Panc1 (cell line): Measurements from ENCODE around the gene ERC2. TPM values are rescaled to one million over a fixed set of nuclear protein-coding genes. Genes with fewer than 3 reads are reported as not detected.

Experiments
- ATAC-seq: fragments of 200-7000 bp; cut with Tn5 transposase; 2 replicates; pipeline ENCODE4 v1.9.1; 2020; ENCODE audit warnings: mild to moderate bottlenecking, moderate library complexity
- BruUV-seq: library from RNA; stranded (reverse); fragments of 400-500 nt; replicated peaks from 2 replicates; lab custom pipeline; 2021; lab: Mats Ljungman, UMichigan
- CTCF ChIA-PET: fragments of 300-600 bp; sonication (Branson Sonifier 250); formaldehyde crosslinking; loops from one replicate; lab custom pipeline; 2022; ENCODE audit warnings: antibody characterized with exemption; lab: Charles Lee
- POLR2A ChIA-PET: fragments of 300-600 bp; sonication (Branson Sonifier 250); formaldehyde crosslinking; loops from one replicate; lab custom pipeline; 2022; ENCODE audit warnings: antibody characterized with exemption; lab: Charles Lee
- DNase-seq: peaks from one replicate; pipeline ENCODE4 v3.0.0-alpha.2; 2010; ENCODE audit warnings: low read depth, low spot score
- H3K27ac ChIP-seq: 2 replicates; pipeline ENCODE4 v1.5.1; 2011; ENCODE audit warnings: mild to moderate bottlenecking, low read length, inconsistent platforms
- H3K27me3 ChIP-seq: fragments of 200-500 bp; sonication (Bioruptor generic); 2 replicates; pipeline ENCODE4 v1.6.0; 2014; ENCODE audit warnings: low read length, inconsistent platforms; ENCODE audit not compliant: control insufficient read depth, insufficient read depth
- H3K36me3 ChIP-seq: fragments of 200-500 bp; sonication (Bioruptor generic); 2 replicates; pipeline ENCODE4 v1.5.1; 2014; ENCODE audit warnings: inconsistent platforms, mild to moderate bottlenecking, low read length, moderate library complexity; ENCODE audit not compliant: control insufficient read depth, insufficient read depth
- H3K4me1 ChIP-seq: 2 replicates; pipeline ENCODE4 v1.5.1; 2011; ENCODE audit warnings: inconsistent platforms, mild to moderate bottlenecking, low read length, moderate library complexity; ENCODE audit not compliant: control insufficient read depth, insufficient read depth
- H3K4me3 ChIP-seq, 2 experiments: 2 replicates each; pipeline ENCODE4 v1.5.1; 2011 to 2012; ENCODE audit warnings: low read depth in 2 of 2, low read length in 2 of 2, mild to moderate bottlenecking in 2 of 2, inconsistent platforms in 1 of 2, moderate library complexity in 1 of 2
- H3K9me3 ChIP-seq: fragments of 200-500 bp; sonication (Bioruptor generic); 2 replicates; pipeline ENCODE4 v1.5.1; 2014; ENCODE audit warnings: low read depth, mild to moderate bottlenecking, inconsistent platforms, low read length, moderate library complexity; ENCODE audit not compliant: control insufficient read depth, insufficient read depth
- CTCF ChIP-seq: fragments of 450-650 bp; IDR thresholded peaks from 2 replicates; pipeline ENCODE4 v1.5.1; 2017; ENCODE audit warnings: mild to moderate bottlenecking
- POLR2AphosphoS5 ChIP-seq: IDR thresholded peaks from 2 replicates; pipeline ENCODE4 v1.6.1; 2012; ENCODE audit warnings: mild to moderate bottlenecking, low read depth, low read length, moderate library complexity
- REST ChIP-seq, 2 experiments: IDR thresholded peaks; 2 replicates each; pipeline ENCODE4 v1.6.1; 2011 to 2012; ENCODE audit warnings: low read depth in 2 of 2, control low read depth in 1 of 2, low read length in 1 of 2, mild to moderate bottlenecking in 1 of 2, moderate library complexity in 1 of 2; ENCODE audit not compliant: insufficient read depth in 1 of 2
- SIN3A ChIP-seq: IDR thresholded peaks from 2 replicates; pipeline ENCODE4 v1.6.1; 2012; ENCODE audit warnings: low read depth, mild to moderate bottlenecking, low read length, moderate library complexity, borderline replicate concordance; ENCODE audit not compliant: insufficient read depth
- TCF7L2 ChIP-seq: IDR thresholded peaks from 2 replicates; pipeline ENCODE4 v1.6.1; 2011; ENCODE audit warnings: mild to moderate bottlenecking, low read depth, low read length, inconsistent platforms
- in situ Hi-C: cut with HindIII; loops from 2 replicates; pipeline ENCODE4 v1.10.0; 2016; ENCODE audit warnings: low sequenced_read_pairs, low pct_unique_long_range_greater_than_20kb
- intact Hi-C: fragments of 100-400 bp; cut with micrococcal nuclease; formaldehyde crosslinking; loops from one replicate; pipeline ENCODE4 v1.10.0; 2022; ENCODE audit not compliant: unreplicated experiment
- total RNA-seq: library from RNA; stranded (reverse); gene quantifications from one replicate; pipeline ENCODE4 v1.2.1, GENCODE V29; 2021; ENCODE audit not compliant: unreplicated experiment

ERC2 gene
- total RNA-seq, 1 experiment from 2014 or later = 0.33 TPM

- TF ChIP-seq CTCF = no peak
- no peak for TF ChIP-seq POLR2AphosphoS5
- TF ChIP-seq SIN3A = no peak
- TF ChIP-seq TCF7L2 = no peak
- no peak for TF ChIP-seq REST (IDR thresholded peaks at IDR 0.05; ENCODE audit: insufficient read depth in 1 of 2, low read depth in 2 of 2, low read length in 1 of 2)
- no peak overlapping the region for H3K4me3 ChIP-seq
- no TSS peak for BruUV-seq
- no peaks in the 10 kb centered on the region for H3K4me1 ChIP-seq
- no peak overlapping the region for H3K27ac ChIP-seq
- ATAC-seq = no peak
- intact Hi-C loops = no loop called here
- POLR2A ChIA-PET = no interaction called here
- H3K36me3 ChIP-seq = no peaks in the 10 kb centered on the region
- in situ Hi-C loops = no loop called here
- no peaks in the 10 kb centered on the region for H3K9me3 ChIP-seq
- DNase-seq = no peak
- no peaks in the 10 kb centered on the region for H3K27me3 ChIP-seq
- CTCF ChIA-PET = no interaction called here
Measured at GRCh38 chr3:55615694-55616295, 852.5 kb downstream of the ERC2 start.

- ChIA-PET CTCF (no interaction called here), POLR2A (no interaction called here)
- Histone ChIP-seq H3K27ac (no peak overlapping the region), H3K27me3 (no peaks in the 10 kb centered on the region), H3K4me3 (no peak overlapping the region), H3K9me3 (no peaks in the 10 kb centered on the region), H3K36me3 (no peaks in the 10 kb centered on the region), H3K4me1 (no peaks in the 10 kb centered on the region)
- no TSS peak for BruUV-seq
- in situ Hi-C loops = no loop called here
- ATAC-seq (no peak), DNase-seq (no peak)
- intact Hi-C loops = no loop called here
- TF ChIP-seq POLR2AphosphoS5 (no peak), SIN3A (no peak), TCF7L2 (no peak), REST (IDR thresholded peaks at IDR 0.05; ENCODE audit: insufficient read depth in 1 of 2, low read depth in 2 of 2, low read length in 1 of 2) (no peak), CTCF (no peak)
Measured at GRCh38 chr3:55615039-55615693, 853.1 kb downstream of the ERC2 start.
